Measurements from ENCODE around the gene RAB11FIP3. TPM values are rescaled to one million over a fixed set of nuclear protein-coding genes. Genes with fewer than 3 reads are reported as not detected.

Gene RAB11FIP3
- total RNA-seq, 3 donors from 2014 or later, result 22.0 to 44.6 (median 24.5) TPM

- no peaks in the 10 kb centered on the region for H3K4me1 ChIP-seq
- no peaks in the 10 kb centered on the region for H3K9me3 ChIP-seq
- intact Hi-C loops (cut with DNase I; ENCODE audit: low total_unique reads), result no loop called here
- no peaks in the 10 kb centered on the region for H3K36me3 ChIP-seq
- H3K27me3 ChIP-seq, result no peaks in the 10 kb centered on the region
- no peak overlapping the region for H3K4me3 ChIP-seq
- no peak for DNase-seq (ENCODE audit: low spot score in 2 of 2)
- no peak overlapping the region for H3K27ac ChIP-seq
- TF ChIP-seq POLR2A (IDR thresholded peaks at IDR 0.05) (no peak), POLR2AphosphoS5 (IDR thresholded peaks at IDR 0.05) (no peak), CTCF (IDR thresholded peaks at IDR 0.05) (no peak)
Observed at GRCh38 chr16:389352-389751, 36.1 kb upstream of the RAB11FIP3 start.

GRCh38 chr16:391885-392335 lies 33.5 kb upstream of the RAB11FIP3 start:
- H3K27me3 ChIP-seq, result no peaks in the 10 kb centered on the region
- H3K4me1 ChIP-seq, result no peaks in the 10 kb centered on the region
- no peaks in the 10 kb centered on the region for H3K9me3 ChIP-seq
- H3K36me3 ChIP-seq, result no peaks in the 10 kb centered on the region
- intact Hi-C loops (cut with DNase I; ENCODE audit: low total_unique reads), result no loop called here
- H3K4me3 ChIP-seq, result no peak overlapping the region
- H3K27ac ChIP-seq, result no peak overlapping the region
- TF ChIP-seq POLR2AphosphoS5 (IDR thresholded peaks at IDR 0.05) (no peak), POLR2A (IDR thresholded peaks at IDR 0.05) (no peak), CTCF (IDR thresholded peaks at IDR 0.05) (peak in 2 of 3 donors; percentile 46 to 57)
- no peak for DNase-seq (ENCODE audit: low spot score in 2 of 2)

GRCh38 chr16:392450-393030 lies 32.9 kb upstream of the RAB11FIP3 start:
- H3K4me1 ChIP-seq, result no peaks in the 10 kb centered on the region
- TF ChIP-seq POLR2A (IDR thresholded peaks at IDR 0.05), result no peak
- TF ChIP-seq POLR2AphosphoS5 (IDR thresholded peaks at IDR 0.05), result no peak
- no peak for TF ChIP-seq CTCF (IDR thresholded peaks at IDR 0.05)
- no peaks in the 10 kb centered on the region for H3K9me3 ChIP-seq
- H3K36me3 ChIP-seq, result no peaks in the 10 kb centered on the region
- intact Hi-C loops (cut with DNase I; ENCODE audit: low total_unique reads), result no loop called here
- DNase-seq (ENCODE audit: low spot score in 2 of 2), result no peak
- no peaks in the 10 kb centered on the region for H3K27me3 ChIP-seq
- no peak overlapping the region for H3K4me3 ChIP-seq
- no peak overlapping the region for H3K27ac ChIP-seq

GRCh38 chr16:396199-396598 lies 29.2 kb upstream of the RAB11FIP3 start:
- Histone ChIP-seq H3K4me1 (no peaks in the 10 kb centered on the region), H3K27me3 (no peaks in the 10 kb centered on the region), H3K27ac (peak overlapping the region; percentile 73 to 91), H3K9me3 (no peaks in the 10 kb centered on the region), H3K4me3 (peak overlapping the region; percentile 56 to 96 (median 72)), H3K36me3 (no peaks in the 10 kb centered on the region)
- intact Hi-C loops (cut with DNase I; ENCODE audit: low total_unique reads), result no loop called here
- TF ChIP-seq CTCF (IDR thresholded peaks at IDR 0.05) (no peak), POLR2A (IDR thresholded peaks at IDR 0.05) (no peak), POLR2AphosphoS5 (IDR thresholded peaks at IDR 0.05) (no peak)
- DNase-seq (ENCODE audit: low spot score in 2 of 2), result no peak

GRCh38 chr16:396605-397004 lies 28.8 kb upstream of the RAB11FIP3 start:
- Histone ChIP-seq H3K9me3 (no peaks in the 10 kb centered on the region), H3K36me3 (no peaks in the 10 kb centered on the region), H3K27me3 (no peaks in the 10 kb centered on the region), H3K4me1 (no peaks in the 10 kb centered on the region), H3K27ac (peak overlapping the region; percentile 73 to 91), H3K4me3 (peak overlapping the region; percentile 56 to 96 (median 72))
- intact Hi-C loops (cut with DNase I; ENCODE audit: low total_unique reads), result no loop called here
- no peak for DNase-seq (ENCODE audit: low spot score in 2 of 2)
- no peak for TF ChIP-seq POLR2A (IDR thresholded peaks at IDR 0.05)
- no peak for TF ChIP-seq POLR2AphosphoS5 (IDR thresholded peaks at IDR 0.05)

All from breast epithelium (tissue), 4 donors.